ENCODE results near the gene GSTO2.

The GSTO2 gene

DNA sequence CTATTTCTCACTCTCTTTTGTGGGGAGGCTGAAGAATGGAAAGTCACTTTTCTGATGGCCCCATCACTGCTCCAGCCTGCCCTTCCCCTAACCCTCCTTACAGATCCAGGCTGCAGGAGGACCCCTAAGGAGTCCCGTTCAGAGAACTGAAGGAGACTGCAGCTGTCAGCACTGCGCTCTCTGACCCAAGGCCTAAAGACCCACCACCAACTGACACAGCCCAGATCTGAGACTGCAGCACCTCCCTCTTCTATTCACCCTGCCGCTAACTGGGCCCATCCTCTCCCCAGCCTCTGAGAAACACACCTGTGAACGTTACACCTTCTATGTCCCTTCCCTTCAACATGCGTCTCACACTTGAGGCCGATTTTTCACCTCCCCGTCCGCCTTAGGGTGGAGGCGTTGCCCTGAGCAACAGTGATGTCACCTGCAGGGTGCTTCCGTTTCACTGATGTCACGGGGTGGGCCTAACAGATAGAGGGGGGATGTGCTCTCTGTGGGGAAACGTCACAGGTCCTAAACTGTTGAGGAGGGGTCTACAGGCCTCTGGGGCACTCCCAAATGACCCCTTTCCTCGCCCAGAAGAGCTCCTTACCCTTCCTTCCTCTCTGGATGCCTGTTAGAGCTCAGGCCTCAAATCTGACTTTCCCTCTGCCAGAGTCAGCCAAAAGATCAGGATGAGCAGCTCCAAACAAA, 64.2 kb downstream of the GSTO2 start:
- no peaks in the 10 kb centered on the region for H3K27me3 Mint-ChIP-seq
- ATAC-seq (replicated peaks) = peak; percentile 60
- H3K36me3 Mint-ChIP-seq (ENCODE audit: insufficient read depth) = peaks cover 56% of the 10 kb centered on the region
- peak; percentile 77 to 84 (median 78) for DNase-seq
- peaks cover 70 to 76% of the 10 kb centered on the region in 2 donors for H3K4me1 Mint-ChIP-seq (ENCODE audit: low read depth in 2 of 2)
- peak overlapping the region; percentile 95 to 99 for H3K27ac Mint-ChIP-seq
- H3K4me3 Mint-ChIP-seq = peak overlapping the region; percentile 83 to 87
- no peaks in the 10 kb centered on the region for H3K9me3 Mint-ChIP-seq

DNA sequence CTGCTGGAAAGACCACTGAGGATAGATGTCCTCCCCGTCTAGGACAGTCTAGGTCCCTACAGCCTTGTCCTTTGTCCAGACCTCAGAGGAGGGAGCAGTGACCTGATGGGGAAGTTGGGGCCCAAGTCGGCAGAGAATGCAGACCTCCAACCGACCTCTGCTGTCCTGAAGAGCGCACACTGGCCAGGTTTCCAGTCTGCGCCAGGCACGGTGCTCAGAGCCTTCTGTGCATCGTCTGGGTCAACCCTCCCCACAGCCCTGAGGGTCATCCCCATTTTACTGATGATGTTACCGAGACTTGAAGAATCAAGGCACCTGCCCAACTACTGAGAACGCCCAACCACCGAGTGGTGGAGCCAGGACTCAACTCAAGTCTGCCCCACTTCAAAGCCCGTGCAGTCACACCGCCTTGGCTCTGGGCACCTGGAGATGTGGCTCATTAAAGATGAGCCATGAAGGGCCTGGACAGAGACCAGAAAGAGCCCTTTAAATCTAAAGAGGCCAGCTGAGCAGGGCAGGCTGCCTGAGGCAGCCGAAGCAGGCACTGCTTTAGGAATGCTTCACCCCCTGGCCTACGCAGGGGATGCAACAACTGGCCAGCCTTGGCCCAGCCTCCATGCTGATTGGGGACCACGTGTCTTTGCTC, 64.9 kb downstream of the GSTO2 start:
- Mint-ChIP-seq H3K36me3 (ENCODE audit: insufficient read depth) (peaks cover 56% of the 10 kb centered on the region), H3K9me3 (no peaks in the 10 kb centered on the region), H3K4me1 (ENCODE audit: low read depth in 2 of 2) (peaks cover 66 to 73% of the 10 kb centered on the region in 2 donors), H3K27me3 (no peaks in the 10 kb centered on the region), H3K27ac (peak overlapping the region; percentile 95 to 99), H3K4me3 (peak overlapping the region; percentile 83 to 87)
- ATAC-seq (replicated peaks) = no peak
- no peak for DNase-seq

DNA sequence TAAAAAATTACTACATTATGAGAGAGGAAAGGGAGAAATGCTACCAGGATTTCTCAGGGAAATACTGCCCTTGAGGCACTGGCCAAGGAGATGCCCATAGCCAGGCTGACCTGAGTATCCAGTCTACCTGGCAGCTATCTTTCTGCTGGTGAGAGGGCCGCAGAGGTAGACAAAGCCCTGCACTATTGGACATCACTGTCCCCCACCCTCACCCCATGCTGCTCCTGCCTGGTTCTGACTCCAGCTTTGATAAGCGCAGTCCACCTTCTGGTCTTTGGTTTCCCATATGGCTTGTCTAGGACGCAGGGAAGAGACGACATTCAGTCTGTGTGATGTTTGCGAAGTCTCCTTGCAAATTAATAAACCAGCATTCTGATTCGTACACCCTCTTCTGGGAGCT, 65.6 kb downstream of the GSTO2 start:
- DNase-seq = no peak
- no peak for ATAC-seq (replicated peaks)
- H3K4me1 Mint-ChIP-seq (ENCODE audit: low read depth in 2 of 2) = peaks cover 61 to 70% of the 10 kb centered on the region in 2 donors
- H3K4me3 Mint-ChIP-seq = peak overlapping the region; percentile 83 to 87
- H3K36me3 Mint-ChIP-seq (ENCODE audit: insufficient read depth) = peaks cover 55% of the 10 kb centered on the region
- H3K9me3 Mint-ChIP-seq = no peaks in the 10 kb centered on the region
- H3K27me3 Mint-ChIP-seq = no peaks in the 10 kb centered on the region
- H3K27ac Mint-ChIP-seq = peak overlapping the region; percentile 95 to 99

DNA sequence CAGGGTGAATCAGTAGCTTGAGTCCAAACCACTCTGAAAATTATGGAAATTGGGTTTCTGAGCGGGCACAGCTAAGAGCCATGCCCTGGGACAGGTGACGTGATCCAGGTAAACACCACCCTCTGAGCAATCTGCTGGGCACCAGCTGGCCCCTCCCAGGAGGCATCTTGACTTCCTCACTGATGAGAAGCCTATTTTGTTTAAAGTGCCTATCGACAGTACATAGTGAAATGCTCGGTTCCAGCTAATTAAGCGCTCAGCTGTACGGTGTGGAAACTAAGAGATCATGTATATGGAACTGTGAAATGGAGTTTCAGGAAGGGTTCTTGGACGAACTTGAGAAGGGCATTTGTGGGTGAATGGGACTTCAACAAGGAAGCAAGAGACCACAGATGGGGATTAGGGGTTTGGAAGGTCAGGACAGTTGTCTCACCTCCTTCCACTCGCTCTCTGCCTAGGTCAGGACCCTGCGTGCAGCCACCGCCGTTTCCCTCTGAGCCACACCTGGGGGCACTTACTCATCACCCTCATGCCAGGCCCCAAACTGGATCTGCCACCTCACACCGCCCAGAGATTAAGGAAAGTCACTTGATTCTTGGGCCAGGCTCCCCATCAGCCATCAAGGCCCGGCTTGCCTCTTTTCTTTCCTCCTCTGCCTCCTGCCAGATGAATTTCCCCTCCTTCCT, 66.1 kb downstream of the GSTO2 start:
- ATAC-seq (replicated peaks) (no peak), DNase-seq (no peak)
- H3K27me3 Mint-ChIP-seq = no peaks in the 10 kb centered on the region
- peaks cover 51% of the 10 kb centered on the region for H3K36me3 Mint-ChIP-seq (ENCODE audit: insufficient read depth)
- peak overlapping the region; percentile 95 to 99 for H3K27ac Mint-ChIP-seq
- peaks cover 56 to 65% of the 10 kb centered on the region in 2 donors for H3K4me1 Mint-ChIP-seq (ENCODE audit: low read depth in 2 of 2)
- peak overlapping the region; percentile 87 to 94 for H3K4me3 Mint-ChIP-seq
- no peaks in the 10 kb centered on the region for H3K9me3 Mint-ChIP-seq

GRCh38 chr10:104336821-104337467, 68.0 kb downstream of the GSTO2 start:
- ATAC-seq (replicated peaks) (no peak), DNase-seq (no peak)
- Mint-ChIP-seq H3K4me3 (peak overlapping the region; percentile 87 to 94), H3K27me3 (no peaks in the 10 kb centered on the region), H3K4me1 (ENCODE audit: low read depth in 2 of 2) (peaks cover 48 to 51% of the 10 kb centered on the region in 2 donors), H3K36me3 (ENCODE audit: insufficient read depth) (peaks cover 44% of the 10 kb centered on the region), H3K9me3 (no peaks in the 10 kb centered on the region), H3K27ac (peak overlapping the region; percentile 95 to 99)

- Mint-ChIP-seq H3K4me1 (ENCODE audit: low read depth in 2 of 2) (peaks cover 47 to 49% of the 10 kb centered on the region in 2 donors), H3K36me3 (ENCODE audit: insufficient read depth) (peaks cover 44% of the 10 kb centered on the region), H3K4me3 (peak overlapping the region; percentile 87 to 94), H3K9me3 (no peaks in the 10 kb centered on the region), H3K27ac (peak overlapping the region; percentile 95 to 99), H3K27me3 (no peaks in the 10 kb centered on the region)
- no peak for DNase-seq
- peak; percentile 13 for ATAC-seq (replicated peaks)
Observed at GRCh38 chr10:104337521-104337984, 68.6 kb downstream of the GSTO2 start.

DNA sequence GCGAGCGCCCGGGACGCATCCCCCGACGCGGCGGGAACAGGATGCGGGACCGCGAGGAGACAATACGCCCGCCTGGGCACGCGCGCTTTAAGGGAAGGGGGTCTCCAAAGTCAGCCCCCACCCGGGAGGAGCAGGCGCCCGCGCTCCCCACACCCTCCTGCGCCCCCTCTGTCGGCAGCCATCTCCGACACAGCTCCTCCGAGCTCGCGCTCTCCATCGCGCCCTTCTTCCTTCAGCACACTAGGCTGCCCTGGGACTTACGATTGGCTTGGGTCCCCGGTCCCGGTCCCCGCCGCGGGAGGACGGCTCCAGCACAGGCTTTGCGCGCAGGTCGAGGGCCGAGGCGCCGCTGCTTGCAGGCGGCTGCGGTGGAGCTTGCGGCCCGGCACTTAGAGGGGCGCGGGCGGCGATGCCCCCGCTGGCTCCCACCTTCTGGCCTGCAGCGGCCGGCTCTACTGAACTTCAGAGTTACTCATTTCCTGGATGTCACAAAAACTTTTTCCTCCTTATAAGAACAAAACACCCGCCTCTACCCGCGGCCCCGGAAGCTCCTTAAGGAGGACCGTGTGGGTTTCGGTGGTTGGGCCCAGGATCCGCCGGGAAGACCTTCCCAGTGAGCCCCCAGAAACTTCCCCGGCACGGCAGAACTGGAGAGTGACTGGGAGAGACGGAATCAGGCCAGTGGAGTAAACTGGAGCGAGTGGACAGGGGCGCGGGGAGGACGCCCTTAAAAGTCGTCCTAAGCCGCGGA, 69.2 kb downstream of the GSTO2 start, which contains the start of gene ITPRIP:
Gene ITPRIP, minus strand, starts transcription at position 481 of the 751 bp plus-strand sequence. CDS start 22,414 bp downstream, outside the sequence.
- ATAC-seq (replicated peaks) (peak; percentile 79), DNase-seq (peak; percentile 61 to 78 (median 64))
- H3K27me3 Mint-ChIP-seq = no peaks in the 10 kb centered on the region
- peaks cover 41 to 43% of the 10 kb centered on the region in 2 donors for H3K4me1 Mint-ChIP-seq (ENCODE audit: low read depth in 2 of 2)
- peak within 1 kb of the TSS; percentile 87 to 94 for H3K4me3 Mint-ChIP-seq
- no peaks in the 10 kb centered on the region for H3K9me3 Mint-ChIP-seq
- peaks cover 39% of the 10 kb centered on the region for H3K36me3 Mint-ChIP-seq (ENCODE audit: insufficient read depth)
- peak within 1 kb of the TSS; percentile 95 to 99 for H3K27ac Mint-ChIP-seq

GRCh38 chr10:104339469-104340110, 70.6 kb downstream of the GSTO2 start:
- ATAC-seq (replicated peaks) = no peak
- Mint-ChIP-seq H3K4me3 (peak overlapping the region; percentile 87 to 94), H3K36me3 (ENCODE audit: insufficient read depth) (peaks cover 31% of the 10 kb centered on the region), H3K4me1 (ENCODE audit: low read depth in 2 of 2) (peaks cover 28 to 31% of the 10 kb centered on the region in 2 donors), H3K27ac (peak overlapping the region in 1 of 2 donors; percentile 99), H3K9me3 (no peaks in the 10 kb centered on the region), H3K27me3 (no peaks in the 10 kb centered on the region)
- DNase-seq = no peak

DNA sequence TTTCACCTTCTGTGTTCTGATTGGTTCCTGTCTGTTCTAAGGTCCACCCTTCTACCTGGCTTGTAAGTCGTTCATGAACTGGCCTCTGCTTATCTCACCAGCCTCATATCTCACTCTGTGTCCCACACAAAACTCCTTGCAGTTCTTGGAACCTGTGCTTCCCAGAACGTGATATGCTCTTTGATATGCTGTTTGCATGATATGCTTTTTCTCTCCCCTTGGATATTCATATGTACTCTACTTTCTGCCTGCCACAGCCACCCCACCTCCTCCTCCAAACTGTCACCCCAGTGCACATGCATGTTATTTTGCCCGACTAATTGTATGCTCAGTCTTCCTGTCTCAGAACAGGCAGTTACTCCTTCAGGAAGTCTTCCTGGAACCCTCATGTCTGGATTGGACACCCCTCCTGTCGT, 71.1 kb downstream of the GSTO2 start:
- DNase-seq = no peak
- Mint-ChIP-seq H3K36me3 (ENCODE audit: insufficient read depth) (peaks cover 31% of the 10 kb centered on the region), H3K4me3 (no peak overlapping the region)

GRCh38 chr10:104340641-104341040, 71.7 kb downstream of the GSTO2 start:
- ATAC-seq (replicated peaks) (no peak), DNase-seq (no peak)
- H3K27ac Mint-ChIP-seq = no peak overlapping the region
- peaks cover 0 to 5% of the 10 kb centered on the region in 2 donors for H3K9me3 Mint-ChIP-seq
- peaks cover 28% of the 10 kb centered on the region for H3K36me3 Mint-ChIP-seq (ENCODE audit: insufficient read depth)
- H3K4me1 Mint-ChIP-seq (ENCODE audit: low read depth in 2 of 2) = peaks cover 19 to 25% of the 10 kb centered on the region in 2 donors
- H3K27me3 Mint-ChIP-seq = no peaks in the 10 kb centered on the region
- H3K4me3 Mint-ChIP-seq = no peak overlapping the region

More for the DNA sequence above, 71.1 kb downstream of the GSTO2 start:
- no peak overlapping the region for H3K27ac Mint-ChIP-seq
- no peaks in the 10 kb centered on the region for H3K27me3 Mint-ChIP-seq
- no peak for ATAC-seq (replicated peaks)
- peaks cover 0 to under 1% of the 10 kb centered on the region in 2 donors for H3K9me3 Mint-ChIP-seq
- H3K4me1 Mint-ChIP-seq (ENCODE audit: low read depth in 2 of 2) = peaks cover 22 to 25% of the 10 kb centered on the region in 2 donors

DNA sequence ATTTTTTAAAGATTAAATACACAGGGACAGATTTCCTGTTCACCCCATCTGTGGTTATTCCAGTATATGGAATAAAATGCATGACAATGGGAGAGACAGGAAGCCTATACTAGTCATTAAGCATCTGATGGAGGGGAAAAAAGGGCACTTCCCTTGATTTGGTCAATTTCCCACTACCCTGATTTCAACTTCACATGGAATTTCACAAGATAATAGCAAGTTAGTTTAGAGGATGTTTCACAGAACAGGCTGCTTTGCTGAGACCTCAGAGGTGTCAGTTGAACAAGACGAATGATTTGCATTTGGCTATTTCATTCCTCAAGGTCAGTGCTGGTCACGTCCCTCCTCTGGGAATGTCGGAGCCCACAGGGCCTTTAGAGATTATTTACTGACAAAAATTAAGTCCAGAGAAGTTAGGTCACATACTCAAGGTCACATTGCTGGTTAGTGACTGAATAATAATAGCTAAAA, 74.0 kb downstream of the GSTO2 start:
- Mint-ChIP-seq H3K27ac (no peak overlapping the region), H3K27me3 (no peaks in the 10 kb centered on the region), H3K4me1 (ENCODE audit: low read depth in 2 of 2) (peaks cover 12 to 20% of the 10 kb centered on the region in 2 donors)

DNA sequence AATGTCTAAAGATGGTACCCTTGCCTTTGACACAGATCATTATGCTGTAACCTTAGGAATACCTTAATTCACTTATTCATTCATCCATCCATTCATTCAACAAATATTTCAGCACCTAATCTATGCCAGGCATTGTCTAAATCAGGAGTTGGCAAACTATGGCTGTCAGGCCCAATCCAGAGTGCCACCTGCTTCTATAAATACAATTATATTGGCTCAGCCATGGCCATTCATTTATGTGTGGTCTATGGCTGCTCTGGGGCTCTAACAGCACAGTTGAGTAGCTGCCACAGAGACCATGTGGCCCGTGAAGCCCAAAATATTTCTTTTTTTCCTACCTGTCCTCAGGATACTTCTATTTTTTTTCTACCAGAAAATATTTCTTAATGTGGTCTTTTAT, 75.2 kb downstream of the GSTO2 start:
- H3K9me3 Mint-ChIP-seq = peaks cover 0 to 5% of the 10 kb centered on the region in 2 donors
- H3K27me3 Mint-ChIP-seq = no peaks in the 10 kb centered on the region
- H3K36me3 Mint-ChIP-seq (ENCODE audit: insufficient read depth) = peaks cover 5% of the 10 kb centered on the region
- no peak for ATAC-seq (replicated peaks)
- peaks cover 8 to 13% of the 10 kb centered on the region in 2 donors for H3K4me1 Mint-ChIP-seq (ENCODE audit: low read depth in 2 of 2)
- H3K4me3 Mint-ChIP-seq = no peak overlapping the region
- DNase-seq = no peak
- no peak overlapping the region for H3K27ac Mint-ChIP-seq

More for the DNA sequence above, 74.0 kb downstream of the GSTO2 start:
- no peak for ATAC-seq (replicated peaks)
- Mint-ChIP-seq H3K9me3 (peaks cover 0 to 5% of the 10 kb centered on the region in 2 donors), H3K36me3 (ENCODE audit: insufficient read depth) (peaks cover 14% of the 10 kb centered on the region), H3K4me3 (no peak overlapping the region)
- no peak for DNase-seq
